Fibroblast of lung (primary cell): ENCODE results near the gene COL25A1.

ENCODE experiments used
- CTCF ChIP-seq, 2 donors: IDR thresholded peaks in 1 of 2; conservative IDR thresholded peaks in 1 of 2; 1 replicate in 1 of 2; 2 replicates in 1 of 2; pipeline ENCODE4 v1.5.1; 2011 to 2012; ENCODE audit warnings: low read length in 2 of 2, control low read depth in 1 of 2, inconsistent platforms in 1 of 2, low read depth in 1 of 2, mild to moderate bottlenecking in 1 of 2
- EZH2 ChIP-seq: IDR thresholded peaks from 2 replicates; pipeline ENCODE4 v1.5.1; 2012; ENCODE audit warnings: low read length, control low read depth, mild to moderate bottlenecking; ENCODE audit errors: missing control alignments

- TF ChIP-seq CTCF (conservative IDR thresholded peaks at IDR 0.05 in 1 of 2, IDR thresholded peaks at IDR 0.05 in 1 of 2; ENCODE audit: low read depth in 1 of 2, low read length in 2 of 2) (no peak), EZH2 (no peak)
These were observed 276.9 kb downstream of the COL25A1 start for GRCh38 chr4:109025471-109026076.
